OCI-LY3 (cell line): Measurements from ENCODE around the gene HYAL2.

Experiments used
- CTCF ChIP-seq: fragments of 200-600, 300-600 bp; sonication (generic); IDR thresholded peaks from 2 replicates; pipeline ENCODE4 v1.5.1; 2014; ENCODE audit warnings: antibody characterized with exemption, low read length, low read depth
- EZH2phosphoT487 ChIP-seq: fragments of 200-600 bp; shearing (Covaris generic); IDR thresholded peaks from 2 replicates; pipeline ENCODE4 v1.6.1; 2018; ENCODE audit warnings: antibody characterized with exemption, mixed run types, low read depth

DNA sequence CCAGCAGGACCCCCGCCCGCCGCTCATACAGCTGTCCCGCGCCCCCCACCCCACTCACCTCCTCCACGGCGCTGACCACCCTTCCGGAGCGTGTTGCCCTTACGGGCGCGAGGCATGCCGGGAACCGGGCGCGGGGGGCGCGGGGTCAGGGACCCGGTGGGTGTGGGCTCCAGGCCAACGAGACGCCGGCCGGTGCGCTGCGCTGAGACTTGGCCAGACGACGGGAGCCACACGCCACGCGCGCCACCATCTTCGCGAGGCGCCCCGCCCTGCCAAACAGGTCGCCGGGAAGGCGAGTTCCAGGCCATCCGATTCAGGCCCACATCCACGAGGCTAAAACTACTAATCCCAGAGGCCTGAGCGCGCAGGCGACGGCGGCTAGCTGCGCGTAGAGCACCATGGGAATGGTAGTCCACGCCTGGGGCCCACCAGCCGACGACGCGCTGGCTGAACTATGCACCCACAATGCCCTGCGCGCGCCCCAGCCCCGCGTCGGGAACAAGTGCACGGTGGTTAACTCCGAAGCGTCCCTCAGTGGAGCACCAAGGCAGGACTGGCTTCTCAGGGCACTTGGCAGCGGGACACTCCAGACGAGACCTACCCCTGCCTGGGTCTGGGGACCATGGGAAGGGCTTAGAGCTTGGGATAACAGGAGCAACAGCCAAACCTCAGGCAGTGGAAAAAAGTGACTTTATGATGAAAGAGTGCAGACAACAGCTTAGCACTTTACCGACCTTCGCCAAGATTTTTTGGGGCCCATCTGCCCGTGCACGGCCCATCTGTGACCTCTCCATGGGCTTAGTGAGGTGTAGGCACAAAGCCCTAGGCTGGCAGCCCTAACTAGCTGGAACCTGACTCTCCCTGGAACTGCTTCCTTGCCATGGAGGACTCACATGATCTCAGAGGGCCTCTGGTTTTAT lies 30.1 kb downstream of the HYAL2 start, which contains the start of gene IFRD2:
- 0 out of 2 replicates have a peak, but pooled peaks have one; percentile 5 for TF ChIP-seq CTCF
- TF ChIP-seq EZH2phosphoT487, result no peak
